ENCODE measurements around the gene EXOC6B.

DNA sequence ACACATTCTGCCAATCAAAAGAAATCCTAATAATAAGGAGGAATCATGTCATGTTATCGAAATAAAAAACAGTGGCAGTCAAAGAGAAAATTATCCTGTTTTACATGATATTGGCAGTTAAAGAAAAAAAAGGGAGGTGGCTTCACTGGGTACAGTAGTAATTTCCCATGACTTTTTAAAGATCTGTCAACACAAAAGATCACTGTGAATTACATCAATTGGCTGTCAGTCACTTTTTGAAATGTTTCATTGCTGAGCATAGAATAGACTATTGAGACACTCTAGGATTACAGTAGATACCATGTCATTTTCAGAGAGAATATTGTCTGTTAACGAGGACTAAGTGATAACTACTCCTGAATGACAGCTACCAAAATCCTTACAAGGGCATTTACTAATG is 342.5 kb downstream of the EXOC6B start:
- TF ChIP-seq CTCF (IDR thresholded peaks at IDR 0.05) (no peak), POLR2A (IDR thresholded peaks at IDR 0.05) (no peak)
